HG02885 (cell line): ENCODE measurements around the gene TMEM131L.
"Not testable (repeated sequence)": the region's sequence is repeated elsewhere in the genome, so short reads cannot be mapped to it uniquely, and the experiment has no call there.

ENCODE experiments used
- ATAC-seq: cut with Tn5 transposase; IDR thresholded peaks from one replicate; pipeline ENCODE4 v1.9.1; 2021; ENCODE audit warnings: mild to moderate bottlenecking; ENCODE audit not compliant: unreplicated experiment, poor library complexity

TMEM131L gene

GRCh38 chr4:153534792-153535629 lies 68.9 kb downstream of the TMEM131L start:
- no peak for ATAC-seq

- no peak for ATAC-seq
Observed at GRCh38 chr4:153535772-153536513, 69.8 kb downstream of the TMEM131L start.

DNA sequence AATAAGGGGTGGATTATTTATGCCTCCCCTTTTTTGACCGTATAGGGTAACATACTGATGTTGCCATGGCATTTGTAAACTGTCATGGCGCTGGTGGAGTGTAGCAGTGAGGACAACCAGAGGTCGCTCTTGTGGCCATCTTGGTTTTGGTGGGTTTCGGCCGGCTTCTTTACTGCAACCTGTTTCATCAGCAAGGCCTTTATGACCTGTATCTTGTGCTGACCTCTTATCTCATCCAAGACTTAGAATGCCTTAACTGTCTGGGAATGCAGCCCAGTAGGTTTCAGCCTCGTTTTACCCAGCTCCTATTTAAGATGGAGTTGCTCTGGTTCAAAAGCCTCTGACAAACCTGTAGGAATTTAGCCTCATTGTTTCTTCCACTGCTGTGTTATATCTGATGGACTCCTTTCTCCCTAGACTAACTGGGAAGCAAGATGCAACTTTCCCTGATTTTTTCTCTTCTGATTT lies 71.4 kb downstream of the TMEM131L start:
- no peak for ATAC-seq

- ATAC-seq: no peak
Observed at GRCh38 chr4:153538487-153539357, 72.6 kb downstream of the TMEM131L start.

- no peak for ATAC-seq
Observed at GRCh38 chr4:153539422-153539821, 73.3 kb downstream of the TMEM131L start.

GRCh38 chr4:153541456-153542096 lies 75.4 kb downstream of the TMEM131L start:
- ATAC-seq: peak; percentile 65

DNA sequence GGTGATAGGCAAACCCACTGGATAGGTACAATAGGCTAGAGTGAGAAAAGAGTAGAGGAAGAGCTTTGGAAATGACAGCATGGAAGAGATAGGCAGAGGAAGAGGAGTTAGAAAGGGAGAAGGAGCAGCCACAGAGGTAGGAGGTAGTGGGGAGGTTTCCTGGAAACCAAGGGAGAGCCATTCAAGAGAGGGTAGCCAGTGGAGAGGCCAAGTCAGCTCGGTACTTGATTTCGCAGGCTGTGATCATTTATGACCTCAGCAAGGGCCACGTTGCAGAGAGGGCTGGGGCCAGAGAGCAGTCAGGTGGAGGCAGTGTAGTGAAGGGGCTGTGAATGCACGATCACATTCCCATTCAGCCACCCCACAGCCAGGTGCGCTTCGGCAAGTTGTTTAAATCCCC lies 76.0 kb downstream of the TMEM131L start:
- no peak for ATAC-seq

GRCh38 chr4:153542834-153543233 lies 76.7 kb downstream of the TMEM131L start:
- ATAC-seq: no peak

- no peak for ATAC-seq
Observed at GRCh38 chr4:153543351-153543750, 77.2 kb downstream of the TMEM131L start.

- no peak for ATAC-seq
Observed at GRCh38 chr4:153545822-153546221, 79.7 kb downstream of the TMEM131L start.

GRCh38 chr4:153546280-153546679 lies 80.1 kb downstream of the TMEM131L start:
- no peak for ATAC-seq

- no peak for ATAC-seq
Observed at GRCh38 chr4:153547520-153547919, 81.4 kb downstream of the TMEM131L start.

DNA sequence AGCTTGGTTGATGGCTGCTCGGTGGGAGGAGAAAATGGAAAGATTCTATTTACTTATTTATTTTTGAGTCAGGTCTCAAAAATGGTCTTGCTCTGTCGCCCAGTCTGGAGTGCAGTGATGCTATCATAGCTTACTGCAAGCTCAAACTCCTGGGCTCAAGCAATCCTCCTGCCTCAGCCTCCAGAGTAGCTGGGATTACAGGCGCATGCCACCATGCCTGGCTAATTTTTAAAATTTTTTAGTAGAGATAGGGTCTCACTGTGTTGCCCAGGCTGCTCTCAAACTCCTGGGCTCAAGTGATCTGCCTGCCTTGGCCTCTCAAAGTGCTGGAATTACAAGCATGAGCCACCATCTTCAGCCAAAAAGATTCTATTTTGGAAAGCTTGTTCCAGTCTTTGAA lies 82.7 kb downstream of the TMEM131L start:
- not testable (repeated sequence) for ATAC-seq

GRCh38 chr4:153549405-153549804 lies 83.2 kb downstream of the TMEM131L start:
- peak; percentile 78 for ATAC-seq

GRCh38 chr4:153553155-153553818 lies 87.1 kb downstream of the TMEM131L start:
- ATAC-seq: no peak

DNA sequence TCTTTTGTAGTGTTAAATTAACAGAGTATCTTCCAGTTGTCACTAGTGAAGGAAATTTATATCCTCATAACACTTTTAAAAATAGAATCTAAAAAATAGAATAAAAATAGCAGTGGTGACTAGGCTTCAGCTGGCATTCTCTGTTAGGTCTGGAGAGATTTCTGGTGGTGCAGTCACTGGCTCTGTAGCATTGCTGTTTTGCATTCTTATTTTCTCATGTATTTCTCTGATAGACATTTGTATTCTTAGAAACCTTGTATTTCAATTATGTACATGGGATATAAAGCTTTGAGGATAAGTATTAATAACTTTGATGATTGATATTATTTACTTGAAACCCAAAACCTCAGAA lies 87.6 kb downstream of the TMEM131L start:
- ATAC-seq: no peak

GRCh38 chr4:153555730-153556434 lies 89.7 kb downstream of the TMEM131L start:
- ATAC-seq: no peak

DNA sequence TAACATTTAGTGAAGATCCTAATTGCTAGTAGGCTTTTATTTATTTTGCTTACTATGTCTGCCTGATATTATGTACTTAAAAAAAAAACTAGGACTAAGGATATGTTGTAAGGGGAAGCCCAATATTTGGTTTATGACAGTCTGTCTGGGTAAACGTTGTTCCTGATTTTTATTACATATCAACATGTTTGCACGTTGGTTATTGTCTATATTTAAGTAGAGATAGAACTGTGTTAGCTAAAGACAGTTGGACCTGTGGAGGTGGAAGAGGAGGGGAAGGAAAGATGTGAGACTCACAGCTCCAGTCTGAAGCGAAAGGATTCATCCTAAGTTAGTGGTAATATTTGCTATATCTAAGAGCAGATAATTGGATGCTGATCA lies 90.3 kb downstream of the TMEM131L start:
- no peak for ATAC-seq

DNA sequence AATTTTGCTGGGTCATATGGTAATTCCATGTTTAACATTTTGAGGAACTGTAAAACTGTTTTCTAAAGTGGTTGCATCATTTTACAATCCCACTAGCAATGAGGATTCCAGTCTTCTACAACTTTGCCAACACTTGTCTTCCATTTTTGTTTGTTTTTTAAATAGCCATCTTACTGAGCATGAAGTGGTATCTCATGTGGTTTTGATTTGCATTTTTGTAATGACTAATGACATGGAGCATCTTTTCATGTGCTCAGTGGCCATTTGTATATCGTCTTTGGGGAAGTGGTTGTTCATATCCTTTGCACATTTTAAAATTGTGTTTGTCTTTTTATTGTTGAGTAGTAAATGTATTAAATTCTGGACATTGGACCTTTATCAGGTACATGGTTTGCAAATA lies 94.7 kb downstream of the TMEM131L start:
- peak; percentile 75 for ATAC-seq
